NOMO-1 treated with dmso at 0.1 percent for 144 hours (cell line): Measurements from ENCODE around the gene SERINC3.
"Not testable (repeated sequence)": the region's sequence is repeated elsewhere in the genome, so short reads cannot be mapped to it uniquely, and the experiment has no call there.

ENCODE experiments used
- DNase-seq: peaks from one replicate; lab custom pipeline; 2025; ENCODE audit not compliant: unreplicated experiment; lab: John Stamatoyannopoulos, UW

SERINC3 gene

DNA sequence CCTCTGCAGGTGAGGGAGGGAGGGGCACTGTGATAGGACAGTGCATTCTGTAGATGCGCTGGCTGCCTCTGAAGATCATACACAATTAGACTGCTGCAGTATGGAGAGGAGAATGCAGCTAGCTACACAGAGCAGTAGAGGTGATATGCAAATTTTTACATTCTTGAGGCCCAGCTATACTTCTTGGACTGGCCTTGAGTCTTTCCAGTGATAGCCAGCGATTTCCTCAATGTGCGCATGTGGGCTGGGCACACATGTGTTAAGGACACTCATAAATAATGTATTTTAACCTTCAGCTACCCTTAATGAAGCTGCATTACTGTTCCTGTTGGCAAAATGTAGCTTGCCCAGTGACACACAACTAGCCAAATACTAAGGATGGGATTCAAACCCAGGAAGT is 27.2 kb downstream of the SERINC3 start:
- no peak for DNase-seq

DNA sequence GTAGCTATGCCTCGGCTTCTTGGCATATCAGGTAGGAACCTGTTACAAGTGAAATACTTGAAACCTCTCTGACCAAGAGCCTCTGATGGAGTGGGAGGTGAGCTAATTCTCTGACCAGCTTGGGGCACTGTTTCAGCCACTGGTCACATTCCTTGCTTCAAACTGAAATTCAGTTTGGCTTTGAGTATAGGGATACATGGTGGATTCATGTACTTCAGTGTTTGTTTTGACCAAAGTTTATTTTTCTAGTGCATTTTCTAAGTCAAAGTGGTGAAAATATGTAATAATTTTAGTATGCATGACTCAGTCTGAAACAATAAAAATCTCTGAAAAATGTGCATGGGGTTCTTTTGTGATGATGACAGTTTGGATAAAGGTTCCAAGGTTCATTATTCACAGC is 27.6 kb downstream of the SERINC3 start:
- no peak for DNase-seq

DNA sequence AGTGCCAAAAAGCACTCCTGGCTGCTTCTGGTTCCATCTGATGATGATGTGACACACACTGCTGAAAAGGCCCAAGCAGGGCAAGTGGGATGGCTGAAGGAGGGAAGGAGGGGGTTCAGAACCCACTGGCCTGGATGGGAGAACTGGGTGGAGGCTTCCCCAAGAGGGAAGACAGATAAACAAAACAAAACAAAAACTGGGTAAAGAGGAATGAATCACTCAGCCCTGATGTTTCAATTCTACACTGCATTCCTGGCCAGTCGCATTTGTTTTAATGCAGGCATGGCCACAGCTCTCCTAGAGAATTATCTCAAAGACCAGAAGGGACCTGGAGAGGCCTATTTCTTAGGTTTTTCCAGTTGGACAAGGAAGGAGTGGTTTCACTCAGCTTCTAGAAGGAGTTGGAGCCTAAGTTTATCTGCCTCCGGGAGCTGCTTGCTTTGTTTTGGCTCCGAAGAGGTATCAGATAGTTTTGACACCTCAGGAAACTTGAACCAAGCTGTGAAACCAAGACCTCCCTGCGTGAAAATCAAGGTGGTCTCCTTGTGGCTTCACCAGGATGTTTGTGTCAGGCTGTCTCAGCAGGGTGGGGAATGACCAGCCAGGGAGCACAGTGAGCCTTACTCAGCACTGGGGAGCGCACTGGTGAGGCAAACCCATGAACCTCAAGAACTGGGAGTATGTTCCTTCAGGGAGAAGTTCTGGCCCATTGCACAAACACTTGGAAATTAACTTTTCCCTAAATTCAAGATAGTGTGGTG is 30.1 kb downstream of the SERINC3 start:
- no peak for DNase-seq

DNA sequence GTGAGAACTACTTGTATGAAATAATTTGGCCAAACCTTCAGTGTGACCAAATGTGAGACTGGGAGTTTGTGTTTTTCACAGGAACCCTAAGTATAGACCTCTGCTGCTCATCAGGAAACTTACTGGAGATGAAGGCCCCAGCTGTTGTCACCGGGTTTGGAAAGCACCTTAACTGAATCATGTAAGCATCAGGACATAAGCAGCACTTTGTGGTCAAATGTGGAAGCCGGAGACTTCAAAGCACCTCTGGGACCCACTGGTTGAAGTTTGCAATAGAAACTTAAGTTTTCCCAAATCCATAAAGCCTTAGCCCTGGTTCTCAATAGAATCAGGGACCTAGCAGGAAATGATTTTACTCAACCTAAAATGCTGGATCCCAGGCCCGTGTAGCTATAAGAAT is 31.9 kb downstream of the SERINC3 start:
- no peak for DNase-seq

DNA sequence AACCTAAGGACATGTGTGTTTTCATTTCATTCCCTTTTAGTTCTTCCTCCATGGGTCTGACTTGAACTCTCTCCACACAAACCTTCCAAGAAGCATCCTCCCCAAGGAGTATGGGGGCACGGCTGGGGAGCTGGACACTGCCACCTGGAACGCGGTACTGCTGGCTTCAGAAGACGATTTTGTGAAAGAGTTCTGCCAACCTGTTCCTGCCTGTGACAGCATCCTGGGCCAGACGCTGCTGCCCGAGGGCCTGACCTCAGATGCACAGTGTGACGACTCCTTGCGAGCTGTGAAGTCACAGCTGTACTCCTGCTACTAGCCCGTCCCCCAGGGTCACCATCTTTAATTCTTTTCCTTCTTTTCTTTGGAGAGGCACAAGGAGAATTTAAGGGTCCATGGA is 32.6 kb downstream of the SERINC3 start:
- DNase-seq, result no peak

DNA sequence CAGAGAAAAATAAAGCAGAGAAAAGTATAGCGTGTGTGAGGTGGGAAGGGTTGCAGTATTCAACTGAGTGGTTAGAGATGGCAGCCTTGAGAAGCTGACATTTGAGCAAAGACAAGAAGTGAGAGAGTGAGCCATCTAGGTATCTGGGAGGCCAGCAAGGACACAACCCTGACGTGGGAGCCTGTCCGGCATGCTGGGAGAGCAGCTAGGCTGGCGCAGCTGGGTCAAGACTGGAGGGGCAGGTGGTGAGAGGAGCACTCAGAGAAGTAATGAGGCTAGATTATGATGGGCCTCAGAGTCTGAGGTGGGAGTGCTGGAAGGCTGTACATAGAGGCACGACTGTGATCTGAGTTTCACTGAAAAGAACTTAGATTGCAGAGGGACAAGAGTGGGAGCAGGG is 33.3 kb downstream of the SERINC3 start:
- no peak for DNase-seq

DNA sequence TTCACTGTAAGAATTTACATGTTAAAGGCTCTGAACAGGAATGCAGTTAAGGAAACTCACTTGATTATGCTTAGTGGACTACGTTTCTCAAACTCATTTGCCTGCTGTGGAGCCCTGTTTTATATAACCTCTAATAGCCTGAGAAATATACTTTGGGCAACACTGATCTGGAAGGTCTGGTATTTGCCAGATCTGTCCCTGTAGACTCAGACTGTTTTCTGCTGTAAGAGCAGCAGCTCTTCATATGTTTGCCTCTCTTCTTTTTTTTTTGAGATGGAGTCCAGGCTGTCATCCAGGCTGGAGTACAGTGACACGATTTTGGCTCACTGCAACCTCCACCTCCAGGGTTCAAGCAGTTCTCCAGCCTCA is 36.1 kb downstream of the SERINC3 start:
- no peak for DNase-seq

DNA sequence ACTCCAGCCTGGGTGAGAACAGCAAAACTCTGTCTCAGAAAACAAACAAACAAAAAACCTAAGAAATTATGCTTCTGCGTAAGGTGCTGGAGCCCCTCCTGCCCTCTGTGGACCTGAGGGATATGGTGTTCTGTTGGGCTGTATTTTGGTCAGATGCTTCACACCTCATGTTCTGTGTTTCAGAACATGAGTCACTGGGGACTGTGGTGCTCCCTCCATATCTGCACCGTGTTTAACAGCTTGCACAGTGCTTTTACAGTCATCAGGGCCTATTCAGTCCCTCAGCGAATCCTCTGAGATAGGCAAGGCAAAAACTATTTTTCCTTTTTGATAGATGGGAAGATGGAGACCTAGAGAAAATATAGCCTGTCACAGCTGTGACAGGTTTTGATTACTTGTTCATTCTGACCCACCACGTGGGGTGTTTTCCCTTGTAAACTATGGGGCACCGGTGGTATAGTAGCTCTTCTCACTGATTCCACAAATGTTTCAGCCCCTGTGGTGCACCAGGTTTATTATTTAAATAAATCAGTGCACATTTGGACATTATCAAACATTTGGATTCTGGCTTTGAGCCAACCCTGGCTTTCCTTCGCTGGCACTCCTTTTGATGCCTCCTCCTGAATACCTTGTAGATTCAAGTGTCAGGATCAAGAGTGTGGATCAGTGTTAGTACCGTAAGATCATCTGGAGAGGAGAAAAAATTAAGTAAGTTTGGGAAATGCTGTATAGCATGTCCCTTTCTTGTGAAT is 36.6 kb downstream of the SERINC3 start:
- no peak for DNase-seq

DNA sequence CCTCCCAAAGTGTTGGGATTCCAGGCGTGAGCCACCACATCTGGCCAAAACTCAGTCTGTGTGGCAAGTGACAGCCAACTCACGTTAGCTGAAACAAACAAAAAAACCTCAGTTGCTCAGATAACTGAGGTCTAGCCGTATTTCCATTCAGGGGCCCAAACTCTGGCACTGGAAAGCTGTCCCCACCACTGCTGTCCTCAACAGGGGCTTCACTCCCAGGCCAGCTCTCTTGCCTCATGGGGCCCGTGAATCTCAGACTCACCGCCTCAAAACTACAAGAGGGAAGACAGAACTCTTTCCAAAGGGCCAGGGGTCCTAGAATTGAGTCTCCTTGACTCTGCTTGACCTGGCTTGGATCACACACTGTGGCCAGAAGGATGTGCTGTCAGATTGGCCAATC is 38.8 kb downstream of the SERINC3 start:
- DNase-seq, result no peak

DNA sequence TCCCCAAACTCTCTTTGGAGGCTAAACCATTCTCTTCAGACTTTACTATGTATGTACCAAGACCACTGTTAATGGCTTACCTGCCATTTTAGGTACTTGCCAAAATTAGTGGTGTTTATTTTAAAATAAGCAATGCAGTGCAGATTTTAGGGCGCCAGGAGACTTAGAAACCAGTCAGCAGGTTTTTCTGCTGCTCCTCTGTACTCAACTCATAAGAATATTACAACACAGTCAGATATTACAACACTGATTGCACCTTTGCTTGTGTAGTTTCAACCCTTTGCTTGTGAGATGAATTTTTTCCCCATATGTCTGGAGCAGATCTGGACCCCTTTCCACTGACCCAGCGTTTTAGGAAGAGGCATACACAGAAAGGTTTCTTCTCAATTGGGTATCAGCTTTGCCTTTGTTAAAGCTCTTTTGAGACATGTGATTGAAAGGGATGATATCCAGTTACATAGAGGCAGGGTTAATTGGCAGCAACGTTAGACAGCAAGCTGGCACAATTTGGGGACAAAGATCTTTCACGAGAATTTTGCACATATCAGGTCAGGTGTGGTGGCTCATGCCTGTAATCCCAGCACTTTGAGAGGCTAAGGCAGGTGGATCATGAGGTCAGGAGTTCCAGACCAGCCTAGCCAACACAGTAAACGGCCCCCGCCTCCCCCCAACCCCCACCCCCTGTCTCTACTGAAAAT is 40.0 kb downstream of the SERINC3 start:
- DNase-seq, result no peak

DNA sequence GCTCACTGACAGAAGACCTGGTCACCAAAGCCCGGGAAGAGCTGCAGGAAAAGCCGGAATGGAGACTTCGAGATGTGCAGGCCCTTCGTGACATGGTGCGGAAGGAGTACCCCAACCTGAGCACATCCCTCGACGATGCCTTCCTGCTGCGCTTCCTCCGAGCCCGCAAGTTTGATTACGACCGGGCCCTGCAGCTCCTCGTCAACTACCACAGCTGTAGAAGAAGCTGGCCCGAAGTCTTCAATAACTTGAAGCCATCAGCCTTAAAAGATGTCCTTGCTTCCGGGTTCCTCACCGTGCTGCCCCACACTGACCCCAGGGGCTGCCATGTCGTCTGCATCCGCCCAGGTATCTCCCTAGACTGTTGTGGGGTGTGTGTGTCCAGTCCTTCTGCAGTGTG is 41.8 kb downstream of the SERINC3 start:
- no peak for DNase-seq

DNA sequence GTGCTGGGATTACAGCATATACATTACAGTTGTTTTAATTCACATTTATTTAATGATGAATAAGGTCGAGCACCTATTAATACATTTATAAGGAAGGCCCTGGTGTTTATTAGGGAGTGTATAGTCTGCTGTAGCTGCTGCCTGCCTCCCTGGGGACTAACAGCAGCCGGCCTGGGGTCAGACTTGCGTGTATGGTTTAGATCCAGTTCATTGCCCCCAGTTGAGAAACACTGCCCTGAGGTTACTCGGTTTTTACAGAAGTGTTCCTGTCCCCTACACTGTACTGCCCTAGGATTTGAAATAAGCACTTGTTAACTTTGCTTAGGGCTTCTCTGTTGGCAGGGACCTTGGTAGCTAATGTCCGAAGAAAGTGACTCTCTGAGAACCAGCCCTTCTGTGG is 42.2 kb downstream of the SERINC3 start:
- no peak for DNase-seq

DNA sequence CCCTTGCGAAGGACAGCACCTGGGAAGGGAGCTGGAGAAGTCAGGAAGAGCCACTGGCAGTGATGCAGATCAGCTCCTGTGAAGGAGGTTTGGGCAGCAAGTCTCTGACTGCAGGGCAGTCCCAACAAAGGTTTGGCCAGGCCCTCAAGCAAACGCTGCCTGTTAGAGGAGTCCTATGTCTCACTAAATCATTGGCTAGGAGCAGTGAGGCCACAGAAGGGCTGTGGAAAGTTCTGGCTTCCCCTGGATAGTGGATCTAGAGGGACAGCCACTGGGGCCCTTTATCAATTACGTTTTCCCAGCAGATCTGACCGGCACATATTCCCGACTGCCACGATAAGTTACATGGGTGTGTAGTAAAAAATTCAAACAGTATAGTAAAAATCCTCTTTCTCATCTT is 43.7 kb downstream of the SERINC3 start:
- DNase-seq, result no peak

DNA sequence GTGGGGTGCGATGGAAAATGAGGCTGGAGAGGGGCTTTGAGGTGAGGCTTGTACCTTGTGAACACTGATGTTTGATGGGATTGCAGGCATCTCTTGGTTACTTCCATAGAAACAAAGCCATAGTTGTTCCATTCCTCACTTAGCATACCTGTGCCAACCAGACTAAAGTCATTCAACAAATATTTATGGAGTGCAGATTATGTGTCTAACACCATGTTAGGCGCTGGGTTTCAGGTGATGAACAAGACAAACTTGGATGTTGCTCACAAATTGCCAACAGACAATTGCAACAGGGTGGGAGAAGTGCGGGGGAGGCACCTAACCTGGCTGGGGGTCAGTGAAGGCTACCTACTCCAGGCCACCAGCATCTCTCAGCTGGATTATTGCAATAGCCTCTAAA is 44.7 kb downstream of the SERINC3 start:
- DNase-seq, result no peak

DNA sequence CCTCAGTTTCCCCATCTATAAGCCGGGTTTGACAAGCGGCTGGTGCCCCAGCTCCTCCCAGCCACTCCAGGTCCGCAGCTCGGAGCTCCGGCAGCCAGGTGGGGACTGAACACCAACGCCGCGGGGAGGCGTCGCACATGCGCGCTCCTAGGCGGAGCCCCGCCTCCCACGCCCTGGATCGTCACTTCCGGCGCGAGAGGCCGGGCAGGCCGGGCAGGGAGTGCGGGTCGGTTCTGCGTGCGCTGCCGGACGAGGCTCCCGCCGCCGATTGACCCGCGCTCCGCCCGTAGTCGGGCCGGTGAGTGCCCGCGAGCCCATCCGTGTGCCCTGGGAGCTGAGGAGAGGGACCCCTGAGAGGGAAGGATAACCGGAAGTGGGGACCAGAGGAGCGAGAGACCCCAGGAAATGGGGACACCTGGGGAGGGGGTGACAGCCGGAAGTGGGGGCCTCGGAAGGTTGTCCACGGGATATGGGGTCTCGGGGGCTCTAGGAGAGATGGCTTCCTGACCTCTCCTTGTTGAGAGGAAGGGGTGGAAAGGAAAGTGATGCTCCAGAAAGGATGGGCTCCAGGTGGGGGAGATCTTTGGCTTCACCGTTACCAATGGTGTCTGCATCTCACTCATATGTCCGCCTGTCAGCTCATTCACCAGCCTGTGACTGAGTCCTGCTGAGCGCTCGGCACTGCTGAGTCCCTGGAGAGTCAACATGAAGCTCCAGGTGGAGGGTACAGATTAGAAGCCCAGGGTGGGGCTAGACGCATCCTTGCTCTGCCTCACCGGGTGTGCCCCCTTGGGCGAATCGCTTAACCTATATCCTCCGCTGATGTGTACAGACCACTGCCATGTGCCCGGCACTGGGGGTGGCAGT is 45.9 kb downstream of the SERINC3 start, which contains the start of gene TTPAL:
Gene TTPAL (plus strand): TSS at position 181 of the 867 bp plus-strand sequence. CDS start 4,126 bp downstream, outside the sequence.
- peak; percentile 68 for DNase-seq

DNA sequence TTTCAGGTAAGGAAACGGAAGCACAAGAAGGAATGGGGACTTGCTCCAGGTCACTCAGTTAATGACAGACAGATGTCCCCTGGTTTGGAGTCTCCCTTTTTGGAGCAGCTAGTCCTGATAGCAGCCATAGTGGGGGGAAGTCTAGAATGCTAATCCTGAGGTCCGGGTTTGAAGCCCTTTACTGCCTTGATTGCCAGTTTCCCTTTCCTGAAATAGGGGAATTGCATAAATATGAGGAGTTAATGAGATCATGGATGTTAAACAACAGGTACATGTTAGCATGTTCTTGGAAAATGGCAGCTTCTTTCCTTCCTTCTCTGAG is 46.5 kb downstream of the SERINC3 start:
- no peak for DNase-seq

DNA sequence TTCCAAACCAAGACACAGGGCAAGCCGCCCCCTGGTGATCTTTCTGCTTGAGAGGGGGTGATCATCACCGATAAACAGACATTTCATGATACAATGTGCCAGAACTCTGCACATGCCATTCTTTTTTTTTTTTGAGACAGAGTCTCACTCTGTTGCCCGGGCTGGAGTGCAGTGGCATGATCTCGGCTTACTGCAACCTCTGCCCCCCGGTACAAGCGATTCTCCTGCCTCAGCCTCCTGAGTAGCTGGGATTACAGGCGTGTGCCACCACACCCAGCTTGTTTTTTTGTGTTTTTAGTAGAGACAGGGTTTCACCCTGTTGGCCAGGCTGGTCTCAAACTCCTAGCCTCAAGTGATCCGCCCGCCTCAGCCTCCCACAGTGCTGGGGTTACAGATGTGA is 49.6 kb downstream of the SERINC3 start:
- DNase-seq, result not testable (repeated sequence)

DNA sequence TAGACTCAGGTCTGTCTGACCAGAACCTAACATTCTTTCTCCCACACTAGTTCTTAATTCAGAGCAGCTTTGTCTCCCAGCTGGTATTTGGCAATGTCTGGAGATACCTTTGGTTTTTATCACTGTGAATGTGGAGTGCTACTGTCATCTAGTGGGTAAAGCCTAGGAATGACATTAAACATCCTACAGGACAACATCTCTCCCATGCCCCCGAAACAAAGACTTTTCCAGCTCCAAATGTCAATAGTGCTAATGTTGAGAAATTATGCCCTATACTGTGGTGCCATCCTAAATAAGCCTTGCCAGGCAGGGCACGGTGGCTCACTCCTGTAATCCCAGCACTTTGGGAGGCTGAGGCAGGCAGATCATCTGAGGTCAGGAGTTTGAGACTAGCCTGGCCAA is 50.4 kb downstream of the SERINC3 start:
- DNase-seq, result no peak

DNA sequence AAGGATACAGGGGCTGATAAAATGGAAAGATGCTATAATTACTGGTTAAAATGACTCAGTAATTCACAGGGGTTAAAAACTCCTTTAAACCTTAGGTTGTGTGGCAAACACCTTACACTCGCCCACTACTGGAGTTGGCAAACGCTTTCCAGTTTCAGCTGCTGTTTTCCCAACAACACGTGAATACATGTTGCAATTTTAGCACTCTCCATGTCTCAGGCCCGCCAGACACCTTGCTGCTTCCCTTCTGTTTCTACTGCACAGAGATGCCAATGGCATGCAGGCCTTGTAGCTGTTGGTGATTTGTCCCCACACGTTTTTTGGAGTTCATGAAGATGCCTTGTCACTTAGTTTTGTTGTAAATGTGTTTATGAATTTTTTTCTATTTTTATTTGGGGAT is 51.5 kb downstream of the SERINC3 start:
- DNase-seq, result no peak

DNA sequence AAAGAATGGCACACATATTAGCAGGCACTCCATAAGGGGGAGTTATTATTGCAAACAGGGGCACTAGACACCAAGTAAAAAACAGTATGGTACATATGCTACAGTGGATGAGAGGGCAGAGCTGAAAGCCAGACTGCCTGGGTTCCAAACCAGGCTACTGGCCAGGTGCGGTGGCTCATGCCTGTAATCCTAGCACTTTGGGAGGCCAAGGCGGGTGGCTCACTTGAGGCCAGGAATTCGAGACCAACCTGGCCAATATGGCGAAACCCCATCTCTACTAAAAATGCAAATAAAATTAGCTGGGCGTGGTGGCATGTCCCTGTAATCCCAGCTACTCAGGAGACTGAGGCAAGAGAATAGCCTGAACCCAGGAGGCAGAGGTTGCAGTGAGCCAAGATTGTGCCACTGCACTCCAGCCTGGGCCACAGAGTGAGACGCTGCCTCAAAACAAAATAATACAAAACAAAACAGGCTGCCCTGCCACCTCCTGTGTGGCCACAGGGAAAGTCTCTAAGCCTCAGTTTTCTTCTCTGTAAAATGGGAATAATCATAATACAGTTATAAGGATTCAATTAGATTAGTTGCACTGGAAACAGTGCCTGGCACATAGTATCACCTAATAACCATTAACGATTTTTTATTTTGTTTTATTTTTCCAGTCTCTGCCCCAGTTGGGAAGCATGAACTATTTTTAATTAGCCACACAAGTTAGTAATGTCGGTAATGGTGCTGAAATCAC is 53.7 kb downstream of the SERINC3 start:
- no peak for DNase-seq
